T follicular helper cell (primary cell): Measurements from ENCODE around the gene SCRN1.

Experiments used
- DNase-seq: peaks from one replicate; pipeline ENCODE4 v3.0.0-alpha.2; 2020; ENCODE audit warnings: low read depth

The SCRN1 gene

DNA sequence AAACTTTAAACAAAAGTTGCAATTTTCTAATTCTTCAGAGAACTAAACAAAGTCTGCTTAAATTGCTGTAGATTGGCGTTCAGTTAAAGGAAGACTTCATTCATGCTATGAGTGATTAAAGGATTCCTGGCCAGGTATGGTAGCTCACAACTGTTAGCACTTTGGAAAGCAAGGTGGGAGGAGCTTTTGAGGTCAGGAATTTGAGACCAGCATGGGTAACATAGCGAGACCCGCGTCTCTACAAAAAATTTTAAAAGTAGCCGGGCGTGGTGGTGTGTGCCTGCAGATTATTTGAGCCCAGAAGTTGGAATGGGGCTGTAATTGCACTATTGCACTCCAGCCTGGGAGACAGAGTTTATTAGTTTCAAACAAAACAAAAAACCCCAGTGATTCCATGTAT, 13.5 kb upstream of the SCRN1 start:
- DNase-seq, result no peak

GRCh38 chr7:30001998-30002397, 12.4 kb upstream of the SCRN1 start:
- DNase-seq, result no peak

DNA sequence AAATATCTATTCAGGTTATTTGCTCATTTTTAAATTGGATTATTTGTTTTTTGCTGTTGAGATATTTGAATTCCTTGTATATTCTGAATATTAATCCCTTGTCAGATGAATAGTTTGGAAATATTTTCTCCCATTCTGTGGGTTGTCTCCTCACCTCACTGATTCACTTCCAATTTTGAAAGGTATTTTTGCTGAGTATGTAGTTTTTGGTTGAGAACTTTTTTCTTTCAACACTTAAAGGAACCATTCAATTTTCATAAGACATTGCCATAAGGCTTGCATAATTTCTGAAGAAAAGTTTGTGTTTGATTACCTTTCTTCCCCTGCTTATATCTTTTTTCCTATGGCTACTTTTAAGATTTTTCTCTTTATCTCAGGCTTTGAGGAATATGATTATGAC, 8.9 kb upstream of the SCRN1 start:
- DNase-seq, result no peak

GRCh38 chr7:29996321-29996720, 6.7 kb upstream of the SCRN1 start:
- no peak for DNase-seq

GRCh38 chr7:29995652-29996051, 6.1 kb upstream of the SCRN1 start:
- DNase-seq, result no peak

GRCh38 chr7:29993140-29993539, 3.5 kb upstream of the SCRN1 start:
- DNase-seq, result no peak

GRCh38 chr7:29991937-29992336, 2.3 kb upstream of the SCRN1 start:
- DNase-seq, result no peak

DNA sequence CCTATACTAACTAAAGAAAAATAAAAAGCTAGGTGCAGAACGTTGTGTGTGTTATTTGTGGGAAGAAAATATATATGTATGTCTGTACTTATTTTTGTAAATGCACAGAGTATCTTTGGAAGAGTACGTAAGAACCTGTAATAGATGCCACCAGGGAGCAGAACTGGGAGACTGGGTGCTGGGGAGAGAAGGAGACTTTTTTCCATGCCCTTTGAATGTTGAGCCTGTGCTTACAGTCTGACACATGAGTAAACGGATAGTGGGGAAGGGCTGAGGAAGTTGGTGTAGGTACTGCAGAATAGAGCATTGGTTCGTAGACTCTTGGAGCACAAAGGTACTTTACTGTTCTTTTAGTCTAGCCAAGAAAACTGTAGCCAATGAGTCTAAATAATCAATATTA, 1.3 kb upstream of the SCRN1 start:
- no peak for DNase-seq

- no peak for DNase-seq
Observed at GRCh38 chr7:29988424-29989256, 961 bp downstream of the SCRN1 start.

- DNase-seq, result no peak
Observed at GRCh38 chr7:29987811-29988317, 1.7 kb downstream of the SCRN1 start.

- DNase-seq, result no peak
Observed at GRCh38 chr7:29987083-29987482, 2.5 kb downstream of the SCRN1 start.

DNA sequence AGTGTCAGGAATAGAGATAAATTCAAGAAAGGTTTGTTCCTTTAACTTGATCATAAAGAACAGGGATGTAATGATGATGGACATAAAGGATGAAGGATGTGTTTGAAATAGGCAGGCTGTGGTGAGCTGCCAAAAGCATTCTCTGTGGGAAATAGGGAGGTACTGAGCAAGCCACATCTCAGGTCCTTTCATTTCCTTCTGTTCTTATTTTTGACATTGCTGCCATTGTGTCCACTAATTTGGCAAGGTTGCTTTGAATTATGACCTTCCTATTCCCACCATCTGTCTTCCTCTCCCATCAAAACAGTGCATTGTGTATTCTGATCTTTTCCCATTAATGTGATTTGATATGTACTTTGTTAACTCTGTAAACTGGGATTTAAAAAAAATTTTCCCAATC, 9.4 kb downstream of the SCRN1 start:
- DNase-seq, result no peak

GRCh38 chr7:29977886-29978651, 11.5 kb downstream of the SCRN1 start:
- no peak for DNase-seq

DNA sequence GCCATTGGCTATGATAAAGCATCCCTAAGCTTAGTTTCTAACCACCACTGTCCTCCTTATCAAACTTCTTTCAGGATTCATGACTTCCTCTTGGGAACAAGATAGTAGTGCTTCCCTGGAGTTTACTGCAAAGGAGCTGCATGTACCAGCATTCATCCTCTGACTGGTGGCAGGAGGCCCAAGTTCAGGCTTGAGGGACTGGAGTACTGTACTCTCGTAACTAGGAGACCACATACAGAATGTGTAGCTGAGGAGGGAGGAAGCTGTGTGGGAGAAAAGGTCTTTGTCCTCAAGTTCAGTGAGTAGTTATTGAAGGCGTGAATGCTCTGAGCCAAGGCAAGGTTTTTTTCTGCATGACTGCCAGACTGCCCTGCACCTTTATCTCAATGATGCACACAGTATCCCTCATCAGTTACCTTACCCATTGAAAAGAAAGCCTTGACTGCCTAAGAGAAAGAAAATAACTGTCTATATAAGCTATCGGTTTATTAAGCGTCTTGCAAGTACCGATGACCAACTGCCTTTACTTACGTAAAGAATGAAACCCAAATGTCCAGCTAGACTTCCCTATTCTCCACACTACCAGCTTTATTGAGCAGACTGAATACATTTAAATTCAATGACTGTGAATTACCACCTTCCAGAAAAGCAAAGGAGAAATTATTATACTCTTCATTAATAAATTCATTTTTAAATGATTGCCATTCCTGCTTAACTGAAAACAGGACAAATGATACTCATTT, 12.8 kb downstream of the SCRN1 start:
- no peak for DNase-seq

GRCh38 chr7:29976266-29976665, 13.3 kb downstream of the SCRN1 start:
- no peak for DNase-seq

DNA sequence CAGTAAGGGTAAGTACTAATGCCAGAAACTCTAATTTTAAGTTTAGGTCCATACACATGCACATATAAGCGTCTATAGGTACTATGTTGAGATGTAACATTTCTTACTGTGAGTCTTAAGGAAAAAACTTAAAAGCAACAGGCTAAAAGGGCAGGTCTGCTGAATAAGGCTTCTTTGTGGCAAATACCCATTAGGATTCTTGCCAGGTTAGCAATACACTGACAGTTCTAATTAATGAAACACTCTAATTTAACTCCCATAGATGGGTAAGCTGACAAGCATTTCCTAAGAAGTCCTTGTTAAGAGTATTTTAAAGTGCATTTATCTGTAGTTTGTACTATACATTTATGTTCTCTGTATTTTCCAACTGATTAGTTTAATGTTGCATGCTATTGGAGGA, 14.0 kb downstream of the SCRN1 start:
- DNase-seq, result no peak

DNA sequence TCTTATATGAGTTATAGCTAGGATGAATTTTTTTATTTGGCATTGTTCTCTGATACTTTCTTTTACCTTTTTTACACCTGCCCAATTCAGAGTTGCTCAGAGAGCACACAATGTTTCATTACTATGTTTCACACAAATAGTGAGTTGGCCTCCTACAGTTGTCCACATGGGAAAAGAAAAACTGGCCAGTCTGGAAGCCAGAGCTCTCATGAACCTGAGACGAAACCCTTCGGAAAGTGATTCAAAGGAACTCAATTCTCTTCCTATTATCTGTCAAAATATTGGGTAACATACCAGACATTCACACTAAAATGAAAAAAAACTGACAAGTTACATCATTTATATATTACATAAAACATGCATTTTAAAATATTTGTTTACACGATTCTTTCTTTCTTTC, 15.3 kb downstream of the SCRN1 start:
- DNase-seq, result no peak

DNA sequence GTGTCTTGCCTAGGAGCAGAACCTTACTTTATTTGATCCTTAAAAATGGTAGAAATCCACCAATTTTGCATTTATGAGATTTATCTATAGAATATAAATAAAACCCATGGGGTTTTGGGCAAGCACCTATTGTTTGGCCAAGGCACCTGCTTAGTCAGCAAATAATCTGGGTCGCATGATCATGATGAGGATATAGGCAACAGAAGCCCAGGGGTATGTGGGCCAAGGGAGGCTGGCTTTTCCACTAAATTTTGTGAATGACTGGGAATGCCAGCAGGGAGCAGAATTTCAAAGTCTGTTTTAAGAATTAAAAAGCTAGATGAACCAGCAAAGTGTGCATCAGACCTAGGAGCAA, 17.3 kb downstream of the SCRN1 start:
- DNase-seq, result no peak

DNA sequence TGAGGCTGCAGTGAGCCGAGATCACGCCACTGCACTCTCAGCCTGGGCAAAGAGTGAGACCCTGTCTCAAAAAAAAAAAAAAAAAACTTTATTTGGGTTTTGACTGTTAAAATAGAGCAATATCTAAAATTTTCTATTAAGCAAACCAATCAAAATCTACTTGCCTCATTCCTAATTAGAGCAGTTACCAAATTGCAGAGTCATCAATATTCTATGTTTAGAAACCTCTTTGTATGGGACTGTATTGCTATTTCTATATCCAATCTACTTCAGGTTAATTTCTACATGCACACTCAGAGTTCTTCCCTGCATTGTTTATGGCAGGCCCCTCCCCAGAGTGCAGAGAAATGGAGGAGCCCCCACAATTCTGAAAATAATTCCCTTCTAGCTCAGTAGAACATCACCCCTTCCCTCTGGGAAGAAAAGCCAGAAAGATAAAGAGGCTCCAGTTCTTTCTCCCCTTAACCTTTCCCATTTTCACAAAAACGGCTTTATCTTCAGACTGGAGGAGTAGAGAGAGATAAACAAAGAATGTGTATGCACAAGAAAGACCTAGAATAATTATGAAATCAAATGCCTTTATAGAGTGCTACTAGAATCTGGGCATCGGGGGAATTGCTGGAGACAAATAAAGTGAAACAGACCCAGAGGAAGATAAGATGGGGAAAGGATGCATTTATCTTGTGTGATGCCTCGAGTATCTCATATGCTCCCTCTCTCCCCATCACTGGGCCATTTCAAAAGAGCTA, 17.9 kb downstream of the SCRN1 start:
- DNase-seq, result no peak

- no peak for DNase-seq
Observed at GRCh38 chr7:29970158-29970557, 19.4 kb downstream of the SCRN1 start.

GRCh38 chr7:29969738-29970137, 19.9 kb downstream of the SCRN1 start:
- DNase-seq, result no peak
